GM18511 (cell line): ENCODE data around the gene NRF1.
"Not testable (repeated sequence)": the region's sequence is repeated elsewhere in the genome, so short reads cannot be mapped to it uniquely, and the experiment has no call there.

Source experiments
- ATAC-seq: cut with Tn5 transposase; IDR thresholded peaks from one replicate; pipeline ENCODE4 v1.9.1; 2021; ENCODE audit warnings: mild to moderate bottlenecking, moderate library complexity; ENCODE audit not compliant: unreplicated experiment

Gene NRF1

DNA sequence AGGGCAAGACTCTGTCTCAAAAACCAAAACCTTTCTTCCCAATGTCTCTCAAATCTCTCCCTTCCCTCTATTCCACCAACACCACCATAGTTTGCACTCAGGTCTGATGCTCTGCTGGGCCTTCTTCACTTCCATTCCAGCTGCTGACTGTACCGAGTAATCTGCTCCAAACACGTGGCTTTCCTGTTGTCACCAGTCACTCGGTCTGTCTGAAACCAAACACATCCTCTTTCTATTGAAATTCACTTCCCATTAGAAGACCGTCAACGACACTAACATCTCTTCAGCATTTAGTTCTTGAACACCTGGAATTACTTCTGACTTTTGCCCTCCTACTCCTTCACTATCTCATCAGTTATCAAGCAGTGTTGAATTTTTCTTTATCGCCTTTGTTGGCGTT is 4.7 kb upstream of the NRF1 start:
- ATAC-seq: no peak

DNA sequence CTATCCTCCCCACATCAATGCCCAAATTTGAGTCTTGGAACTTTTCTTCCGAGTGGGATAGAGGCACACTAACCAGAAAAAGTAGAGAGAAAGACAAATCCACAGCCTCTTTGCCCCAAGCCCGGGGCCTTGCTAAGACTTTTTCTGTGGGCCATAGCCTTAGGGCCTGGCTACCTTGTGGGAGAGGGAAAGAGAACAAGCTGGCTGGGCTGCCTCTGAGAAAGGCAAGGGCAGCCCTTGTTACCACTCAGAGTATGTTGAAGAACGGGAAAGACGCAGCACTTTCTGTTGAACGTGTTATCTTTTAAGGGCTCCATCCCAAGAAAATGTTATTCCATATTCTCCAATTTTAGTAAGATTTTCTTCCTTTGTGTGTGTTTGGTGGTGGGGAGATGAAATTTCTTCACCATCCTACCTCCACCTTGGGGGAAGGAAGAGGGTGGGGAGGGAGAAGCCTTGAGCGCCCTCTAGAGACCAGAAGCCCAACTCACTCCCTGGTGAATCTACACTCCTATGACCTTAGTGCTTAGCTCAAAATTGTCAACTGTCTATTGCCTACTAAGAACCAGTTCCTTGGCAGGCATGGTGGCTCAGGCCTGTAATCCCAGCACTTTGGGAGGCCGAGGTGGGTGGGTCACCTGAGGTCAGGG is 3.9 kb upstream of the NRF1 start:
- no peak for ATAC-seq

DNA sequence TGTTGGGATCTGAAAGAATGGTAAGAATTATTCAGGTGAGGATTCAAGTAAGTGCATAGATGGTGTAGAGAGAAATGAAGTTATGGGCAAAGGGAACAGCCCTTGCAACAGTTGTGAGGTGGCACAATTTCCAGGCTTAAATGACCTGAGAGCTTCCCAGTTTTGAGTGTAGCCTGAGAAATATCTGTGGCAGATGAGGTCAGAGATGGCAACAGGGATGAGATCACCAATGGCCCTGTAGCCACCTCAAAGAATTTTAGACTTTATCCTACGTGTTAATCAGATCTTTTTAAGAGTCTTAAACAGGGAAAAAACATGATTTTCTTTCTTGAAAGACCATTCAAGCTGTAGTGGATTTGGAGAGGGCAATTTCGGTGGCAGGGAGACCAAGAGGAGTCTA is 1.9 kb upstream of the NRF1 start:
- no peak for ATAC-seq

DNA sequence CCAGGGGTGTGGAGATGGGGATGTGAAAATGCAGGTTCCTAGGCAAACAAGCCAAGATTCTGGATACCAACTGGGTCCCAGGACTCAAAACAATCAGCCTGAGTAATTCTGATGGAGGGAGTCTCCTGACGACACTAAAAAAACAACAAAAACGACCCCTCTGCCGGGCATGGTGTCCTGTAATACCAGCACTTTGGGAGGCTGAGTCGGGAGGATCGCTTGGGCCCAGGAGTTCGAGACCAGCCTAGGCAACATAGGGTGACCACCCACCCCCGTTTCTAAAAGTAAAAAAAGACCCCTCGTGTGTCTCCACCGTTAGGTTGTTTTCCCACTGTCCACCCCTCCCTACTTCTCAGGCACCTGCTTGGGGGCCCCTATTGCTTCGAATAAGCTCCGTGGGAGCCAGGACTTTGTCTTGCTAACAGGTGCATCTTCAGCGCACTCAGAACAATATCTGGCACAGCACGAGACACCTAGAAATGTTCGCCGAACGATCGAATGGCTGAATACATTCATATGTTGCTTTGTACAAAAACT is 743 bp upstream of the NRF1 start:
- no peak for ATAC-seq

DNA sequence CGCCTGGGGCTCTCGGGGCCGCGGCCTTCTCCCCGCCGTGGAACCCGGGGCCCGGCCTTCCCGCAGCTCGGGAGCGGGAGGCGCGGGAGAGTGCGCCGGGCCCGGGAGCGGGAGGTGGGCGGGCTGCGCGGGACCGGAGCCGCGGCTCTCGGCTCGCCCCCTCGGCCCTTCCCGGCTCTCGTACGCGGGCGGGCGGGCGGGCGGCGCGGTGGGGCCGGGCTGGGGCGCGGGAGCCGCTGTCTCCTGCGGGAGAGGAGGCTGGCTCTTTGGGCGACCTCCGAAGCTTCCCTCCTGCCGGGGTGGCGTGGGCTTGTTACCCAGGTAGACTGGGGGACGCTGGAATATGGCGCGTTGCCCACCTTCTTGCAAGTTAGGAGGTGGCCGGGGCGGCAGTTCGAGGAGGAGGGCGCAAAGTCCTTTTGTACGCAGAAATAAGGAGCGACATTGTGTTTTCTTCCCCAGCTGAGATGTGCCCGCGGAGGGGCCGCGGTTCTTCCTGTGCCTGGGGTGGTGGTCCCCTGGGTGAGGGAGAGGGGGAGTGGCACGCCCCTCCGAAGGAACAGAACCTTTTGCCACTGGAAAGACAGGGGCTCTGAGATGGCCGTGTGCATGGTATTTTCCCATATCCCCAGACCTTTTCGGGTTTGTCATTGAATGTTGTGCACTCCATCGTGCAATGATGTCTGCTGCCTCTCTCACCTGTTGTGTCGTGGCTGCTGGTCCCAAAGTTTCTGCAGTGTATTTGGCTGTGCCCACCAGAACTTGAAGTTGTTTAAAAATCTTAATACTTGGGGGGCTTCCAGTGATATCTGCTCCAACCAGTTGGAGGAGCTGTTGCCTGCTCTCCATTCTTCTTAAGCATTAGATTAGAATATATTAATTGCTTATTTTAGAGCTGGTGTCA is 844 bp downstream of the NRF1 start:
- ATAC-seq: peak; percentile 16

DNA sequence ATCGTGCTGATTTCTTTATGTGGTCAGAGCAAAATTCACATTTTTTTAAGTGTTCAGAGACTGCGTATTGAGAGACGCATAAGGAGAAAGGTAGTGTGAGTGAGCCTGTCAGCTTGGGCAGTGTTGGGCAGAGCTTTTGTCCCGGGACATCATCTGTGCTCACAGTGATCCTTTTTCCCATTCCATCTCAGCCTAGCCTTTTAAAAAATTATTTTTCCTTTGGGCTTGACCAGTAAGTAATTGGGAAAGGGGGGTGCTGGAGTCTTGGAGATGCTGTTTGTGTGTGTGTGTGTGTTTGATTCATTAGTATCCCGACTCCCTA is 1.5 kb downstream of the NRF1 start:
- no peak for ATAC-seq

DNA sequence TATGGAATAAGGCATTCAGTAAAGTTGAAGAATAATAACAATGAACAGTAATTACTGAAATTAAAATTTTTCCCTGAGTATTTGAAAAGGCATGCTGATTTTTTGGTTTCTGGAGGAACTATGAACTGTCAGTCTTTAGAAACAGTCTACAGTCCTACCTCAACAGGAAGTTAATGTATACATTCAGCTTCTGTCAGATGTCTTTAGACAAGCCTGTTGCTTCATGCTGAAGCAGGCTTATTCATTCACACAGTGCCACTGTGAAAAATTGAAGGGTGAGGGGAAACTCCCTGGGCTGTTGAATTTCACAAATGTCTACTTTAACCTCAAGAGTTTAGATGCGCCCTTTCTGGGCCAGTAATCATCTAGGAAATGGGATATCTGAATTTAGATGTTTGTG is 3.5 kb downstream of the NRF1 start:
- ATAC-seq: peak; percentile 58

DNA sequence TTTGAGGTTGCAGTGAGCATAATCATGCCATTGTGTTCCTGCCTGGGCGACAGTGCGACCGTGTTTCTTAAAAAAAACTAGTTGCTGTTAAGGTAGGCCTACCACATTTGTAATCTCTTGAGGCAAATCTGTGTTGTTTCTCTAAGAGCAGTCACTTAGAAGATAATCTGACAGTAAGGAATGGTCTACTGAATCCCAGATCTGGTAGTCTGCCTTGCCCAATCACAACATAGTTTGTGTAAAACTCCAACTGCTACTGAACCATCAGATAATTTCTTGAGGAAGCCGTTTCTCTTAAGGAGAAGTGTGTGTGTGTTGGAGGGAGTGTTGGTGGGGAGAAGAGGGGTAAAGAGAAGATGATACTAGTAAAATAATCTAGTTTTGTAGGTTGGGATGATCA is 5.0 kb downstream of the NRF1 start:
- ATAC-seq: no peak

DNA sequence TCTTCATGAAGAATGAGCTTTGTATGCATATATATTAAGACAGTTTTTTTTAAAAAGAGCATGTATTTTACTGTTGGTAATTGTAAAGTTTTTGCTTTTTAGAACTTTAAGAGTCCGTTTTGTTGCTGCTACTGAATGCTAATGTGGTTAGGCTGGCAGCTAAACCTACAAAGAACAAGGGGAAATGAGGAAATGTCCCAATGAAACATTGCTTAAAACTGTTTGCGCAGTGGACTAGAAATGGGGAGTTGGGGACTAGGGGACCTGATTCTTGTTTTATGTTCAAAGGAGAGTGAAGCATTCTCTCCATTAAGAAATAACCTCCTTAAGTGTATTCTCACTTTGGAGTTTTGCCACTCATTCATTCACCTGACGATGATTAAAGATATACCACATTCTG is 5.7 kb downstream of the NRF1 start:
- no peak for ATAC-seq

DNA sequence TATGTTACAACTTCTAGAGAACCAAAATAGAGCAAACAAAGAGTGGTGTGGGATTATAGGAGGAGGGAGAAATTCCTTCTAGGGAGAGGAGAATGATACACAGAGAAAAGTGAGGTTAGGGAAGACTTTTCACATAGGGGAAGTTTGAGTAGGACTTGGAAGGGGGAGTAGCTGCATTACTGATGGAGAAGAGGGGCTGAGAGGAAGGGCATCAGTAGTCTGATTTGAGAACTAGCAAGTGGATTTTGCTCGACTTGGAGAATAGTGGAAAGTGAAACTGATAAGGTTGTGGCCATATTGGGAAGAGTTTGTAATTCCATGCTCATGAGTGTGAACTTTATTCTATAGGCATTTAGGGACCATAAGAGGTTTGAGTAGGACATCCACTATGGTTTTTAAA is 6.1 kb downstream of the NRF1 start:
- ATAC-seq: no peak

DNA sequence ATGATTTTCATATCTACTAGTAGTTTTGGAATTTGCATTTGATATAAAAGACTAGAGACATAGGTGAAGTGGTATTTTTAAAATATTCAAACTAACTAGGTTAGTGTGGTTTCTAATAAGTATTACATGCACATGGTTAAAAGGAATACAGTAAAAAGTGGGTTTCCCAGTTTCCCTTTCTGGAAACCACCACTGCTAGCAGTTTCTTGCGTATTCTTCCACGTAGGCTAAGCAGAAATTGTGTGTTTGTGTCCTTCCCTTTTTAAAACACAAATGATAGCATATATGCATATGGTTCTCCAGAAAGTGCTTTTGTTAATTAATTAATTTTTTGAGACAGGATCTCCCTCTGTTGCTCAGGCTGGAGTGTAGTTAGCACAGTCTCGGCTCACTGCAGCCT is 15.4 kb downstream of the NRF1 start:
- ATAC-seq: no peak

DNA sequence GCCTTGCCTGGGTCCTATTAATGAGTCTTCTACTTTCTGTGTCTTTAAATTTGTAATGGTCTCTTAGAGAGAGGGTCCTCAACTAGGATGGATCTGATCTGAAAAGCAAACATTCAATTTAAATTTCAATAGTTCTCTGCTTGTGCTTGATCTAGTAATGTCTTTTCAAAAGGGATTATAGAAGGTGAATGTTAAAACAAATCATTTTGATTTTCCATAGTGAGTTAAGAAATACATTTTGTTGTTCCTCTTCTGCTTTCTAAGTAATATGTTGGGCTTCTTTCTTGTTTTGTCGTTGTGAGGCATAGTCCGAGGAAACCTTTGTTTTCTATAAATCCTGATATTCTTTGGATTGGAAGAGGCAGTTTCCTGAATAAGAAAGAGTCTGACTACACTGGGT is 18.8 kb downstream of the NRF1 start:
- ATAC-seq: no peak

DNA sequence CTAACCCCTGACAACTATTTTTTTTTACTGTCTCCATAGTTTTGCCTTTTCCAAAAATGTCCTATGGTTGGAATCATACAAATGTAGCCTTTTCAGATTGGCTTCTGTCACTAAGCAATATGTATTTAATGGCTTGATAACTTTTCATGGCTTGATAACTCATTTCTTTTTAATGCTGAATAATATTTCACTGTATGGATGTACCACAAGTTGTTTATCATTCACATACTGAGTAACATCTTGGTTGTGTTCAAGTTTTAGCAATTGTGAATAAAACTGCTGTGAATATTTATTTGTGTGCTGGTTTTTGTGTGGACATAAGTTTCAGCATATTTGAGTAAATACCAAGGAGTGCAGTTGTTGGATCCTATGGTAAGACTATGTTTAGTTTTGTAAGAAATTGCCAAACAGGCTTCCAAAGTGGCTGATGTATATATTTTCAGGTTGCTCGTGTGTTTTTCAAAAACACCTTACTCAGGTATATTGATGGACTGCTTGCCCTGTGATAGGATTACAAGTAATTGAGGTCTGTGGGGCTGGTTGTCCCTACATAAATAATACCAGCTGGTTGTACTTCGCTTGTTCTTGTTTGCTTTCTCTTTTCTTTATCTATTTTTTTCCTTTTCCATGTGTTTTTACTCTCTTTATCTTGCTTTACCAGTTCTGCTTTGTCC is 23.0 kb downstream of the NRF1 start:
- no peak for ATAC-seq

DNA sequence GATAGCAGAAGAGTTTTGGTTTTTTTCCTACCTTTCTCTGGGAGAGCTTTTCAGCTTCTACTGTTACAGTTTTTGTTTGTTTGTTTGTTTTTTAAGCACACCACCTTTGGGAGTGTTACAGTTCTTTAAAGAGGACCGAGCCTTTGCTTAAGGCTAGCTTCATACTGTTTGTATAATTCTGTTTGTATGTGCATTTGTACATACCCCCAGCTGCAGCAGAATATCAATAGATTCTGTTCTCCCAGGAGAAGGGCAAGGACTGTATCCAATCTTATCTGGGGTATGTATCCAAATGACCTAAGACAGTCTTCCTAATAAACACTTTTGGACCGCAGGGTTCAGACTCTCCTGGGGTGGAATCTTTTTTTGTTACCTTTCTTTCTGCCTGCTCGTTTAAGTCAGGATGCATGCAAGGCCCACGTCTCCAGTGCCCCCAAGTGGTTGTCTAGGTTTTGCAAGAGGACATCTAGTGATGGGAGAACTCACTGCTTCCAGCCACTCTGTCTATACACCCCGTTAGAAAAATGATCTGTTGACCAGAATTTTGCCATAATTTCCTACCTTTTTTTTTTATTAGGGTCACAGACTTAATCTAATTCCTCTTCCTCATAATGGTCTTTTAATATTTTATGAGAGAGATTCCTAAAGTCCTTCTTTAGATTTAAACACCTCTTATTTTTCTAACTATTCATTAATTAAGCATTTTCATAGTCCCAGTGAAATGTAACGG is 23.9 kb downstream of the NRF1 start:
- peak; percentile 75 for ATAC-seq

DNA sequence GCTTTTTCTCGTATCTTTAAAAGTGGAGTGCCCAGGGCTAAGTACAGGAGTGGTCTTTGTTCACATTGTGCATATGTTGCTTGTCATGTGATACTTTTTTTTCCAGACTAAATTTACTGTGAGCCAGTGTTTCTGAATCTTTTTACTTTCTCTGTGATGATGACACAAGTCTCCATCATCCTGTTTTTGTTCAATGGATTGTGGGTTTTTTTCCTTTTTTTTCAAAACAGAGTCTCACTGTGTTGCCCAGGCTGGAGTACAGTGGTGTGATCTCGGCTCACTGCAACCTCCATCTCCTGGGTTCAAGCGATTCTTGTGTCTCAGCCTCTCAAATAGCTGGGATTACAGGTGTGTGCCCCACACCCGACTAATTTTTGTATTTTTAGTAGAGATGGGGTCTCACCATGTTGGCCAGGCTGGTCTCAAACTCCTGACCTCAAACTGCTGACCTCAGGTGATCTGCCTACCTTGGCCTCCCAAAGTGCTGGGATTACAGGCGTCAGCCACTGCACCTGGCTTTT is 24.6 kb downstream of the NRF1 start:
- ATAC-seq: not testable (repeated sequence)

DNA sequence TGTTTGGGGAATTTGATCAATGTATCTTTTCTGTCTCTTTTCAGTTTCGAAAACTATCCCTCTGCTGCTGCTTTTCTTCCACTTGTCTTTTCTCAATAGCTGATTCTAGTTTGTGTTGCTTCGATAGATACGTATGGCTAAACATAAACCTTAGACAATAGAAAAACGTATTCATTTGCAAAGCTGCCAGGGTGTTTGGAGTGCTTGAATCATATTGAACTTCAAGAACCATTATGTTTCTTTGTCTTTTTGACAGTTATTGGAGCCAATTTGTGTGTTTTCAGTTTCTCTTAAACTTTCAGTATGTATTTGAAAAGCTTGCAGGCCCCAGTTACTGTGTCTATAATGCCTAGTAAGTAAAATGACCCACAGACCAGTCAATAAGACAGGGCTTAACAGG is 25.1 kb downstream of the NRF1 start:
- ATAC-seq: no peak

DNA sequence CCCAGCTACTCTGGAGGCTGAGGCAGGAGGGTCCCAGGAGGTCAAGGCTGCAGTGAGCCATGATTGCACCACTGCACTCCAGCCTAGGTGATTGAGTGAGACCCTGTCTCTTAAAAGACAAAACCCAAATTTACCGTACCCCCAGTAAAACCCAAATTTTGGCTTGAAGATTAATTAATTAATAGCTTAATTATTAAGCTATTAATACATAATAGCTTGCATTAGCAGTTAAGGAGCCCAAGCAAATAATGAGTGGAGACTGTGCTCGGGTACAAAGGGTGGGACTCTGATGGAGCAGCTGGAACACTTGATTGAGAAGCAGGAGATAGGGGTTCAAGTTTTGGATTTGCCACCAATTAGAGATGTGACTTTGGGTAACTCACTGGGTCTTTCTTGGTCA is 28.9 kb downstream of the NRF1 start:
- no peak for ATAC-seq

DNA sequence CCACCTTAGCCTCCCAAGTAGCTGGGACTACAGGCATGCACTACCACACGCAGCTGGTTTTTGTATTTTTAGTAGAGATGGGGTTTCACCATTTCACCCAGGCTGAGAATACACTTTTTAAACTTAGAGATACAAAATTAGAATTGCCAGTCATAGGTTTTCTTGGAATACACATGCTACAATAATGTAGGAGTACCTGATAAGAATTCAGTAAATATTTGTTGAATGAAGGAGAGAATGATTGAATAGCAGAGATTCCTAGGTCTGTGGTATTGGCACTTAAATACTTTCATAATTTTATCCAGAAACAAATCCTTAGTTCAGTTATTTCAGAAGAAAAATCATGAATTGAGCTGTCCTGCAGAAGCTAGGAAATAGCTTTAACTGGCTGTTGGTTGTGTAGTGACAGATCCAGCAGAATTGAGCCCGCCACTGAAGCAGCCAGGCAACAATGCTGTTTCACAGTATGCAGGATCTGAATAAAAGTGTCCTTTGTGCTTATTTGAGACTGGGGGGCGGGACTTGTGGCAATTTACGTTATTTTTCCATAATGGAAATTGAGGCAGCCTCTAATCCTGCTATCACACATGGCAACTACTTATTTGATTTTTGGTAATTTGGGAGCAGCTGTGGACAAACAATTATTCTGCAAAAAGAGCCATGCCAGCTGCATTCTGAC is 31.5 kb downstream of the NRF1 start:
- no peak for ATAC-seq

DNA sequence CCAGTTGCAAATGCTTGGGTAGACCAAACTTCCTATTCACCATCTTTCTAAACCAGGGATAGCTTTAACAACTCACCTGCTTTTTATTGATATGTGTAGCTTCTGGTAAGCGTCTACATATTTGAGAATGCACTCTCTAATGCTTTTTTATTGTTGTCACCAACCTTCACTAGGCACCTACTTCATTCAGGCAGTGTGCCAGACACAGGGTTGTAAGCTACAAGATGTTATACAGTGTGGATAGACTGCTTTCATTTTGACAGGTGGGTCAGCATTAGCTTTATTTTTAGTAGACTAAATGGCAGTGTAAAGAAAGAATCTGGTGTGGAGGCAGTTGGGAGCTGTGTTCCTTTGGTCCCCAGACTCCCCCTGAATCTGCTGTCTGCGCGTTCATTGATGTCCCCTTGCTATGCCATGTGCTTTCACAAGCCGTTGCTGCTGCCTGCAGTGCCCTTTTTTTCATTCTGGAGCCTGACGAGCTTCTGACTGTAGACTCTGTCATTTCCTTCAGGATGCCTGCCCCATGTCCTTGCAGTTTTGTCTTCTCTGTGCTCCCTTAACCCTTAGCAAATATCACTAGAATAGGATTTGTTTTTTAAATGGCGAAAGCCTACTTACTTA is 32.1 kb downstream of the NRF1 start:
- no peak for ATAC-seq

DNA sequence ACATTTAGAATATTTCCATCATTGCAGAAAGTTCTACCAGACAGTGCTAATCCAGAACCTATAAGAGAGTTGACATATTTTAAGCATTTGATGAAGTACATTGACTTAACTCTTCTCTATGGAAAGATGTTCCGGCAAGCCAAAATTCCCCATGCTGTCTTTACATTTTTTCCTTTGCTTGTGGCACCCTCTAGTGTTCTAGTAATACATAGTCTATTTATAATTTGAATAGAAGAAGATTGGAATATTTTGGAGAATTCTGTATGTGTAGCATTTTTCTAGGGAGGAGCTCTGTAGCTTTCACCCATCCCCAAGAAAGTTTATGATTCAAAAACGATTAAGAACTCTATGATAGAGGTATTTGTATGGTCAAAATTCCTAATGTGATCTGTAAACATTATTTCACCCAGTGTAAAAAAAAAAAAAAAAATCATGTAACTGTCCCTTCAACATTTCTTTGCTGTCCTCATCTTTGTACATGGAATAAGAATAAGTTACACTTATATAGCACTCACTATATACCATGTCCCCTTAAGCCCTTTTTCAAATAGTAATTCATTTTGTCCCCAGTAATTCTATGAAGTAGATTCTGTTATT is 33.2 kb downstream of the NRF1 start:
- no peak for ATAC-seq
